GM12872 (cell line): ENCODE measurements around the gene DLX5.

Source experiments
- TF ChIP-seq, protein P1 (sequence below): IDR thresholded peaks from 3 replicates; pipeline ENCODE4 v1.5.1; 2011; ENCODE audit warnings: low read depth, mild to moderate bottlenecking, low read length, moderate library complexity; ENCODE audit not compliant: insufficient read depth

DLX5 gene

DNA sequence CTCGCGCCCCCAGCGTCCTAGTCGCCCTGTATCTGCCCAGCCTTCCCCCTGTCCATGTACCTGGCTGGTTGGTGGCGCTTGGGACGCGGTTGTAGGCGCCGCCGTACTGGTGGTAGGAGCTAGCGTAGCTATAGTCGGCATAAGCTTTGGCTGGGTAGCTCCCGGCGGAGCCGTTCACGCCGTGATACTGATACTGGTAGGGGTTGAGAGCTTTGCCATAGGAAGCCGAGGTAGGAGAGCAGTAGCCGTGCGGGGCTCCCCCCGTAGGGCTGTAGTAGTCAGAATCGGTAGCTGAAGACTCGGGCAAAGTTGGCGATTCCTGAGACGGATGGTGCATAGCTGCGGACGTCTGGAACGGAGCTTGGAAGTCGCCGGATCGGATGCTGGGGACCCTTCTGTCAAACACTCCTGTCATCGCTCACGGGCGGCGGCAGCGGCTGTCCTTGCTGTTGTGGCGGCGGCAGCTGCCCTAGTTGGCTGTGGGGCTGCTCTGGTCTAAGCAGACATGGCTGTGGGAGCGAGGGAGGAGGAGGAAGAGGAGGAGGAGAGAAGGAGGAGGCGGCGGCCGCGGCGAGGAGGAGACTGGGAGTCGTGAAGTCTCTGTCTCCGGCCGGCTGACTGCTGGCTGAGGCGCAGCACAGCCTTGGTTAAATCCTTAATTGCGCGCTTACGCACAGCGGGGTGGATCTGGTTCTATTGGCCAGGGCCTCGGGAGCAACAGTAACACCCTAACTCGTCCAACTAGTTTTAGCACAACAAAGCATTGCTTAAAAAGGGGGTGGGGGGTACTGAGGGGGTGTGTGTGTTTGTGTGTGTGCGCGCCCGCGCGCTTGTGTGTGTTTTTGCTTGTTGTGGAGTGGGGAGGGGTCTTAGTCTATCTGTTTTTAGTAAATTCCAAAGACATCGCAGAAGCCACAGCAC, at the start of gene DLX5:
Gene DLX5 (minus strand): TSS at position 623 of the 921 bp plus-strand sequence. CDS start 208 bp downstream, at position 415.
- TF ChIP-seq, protein P1, sequence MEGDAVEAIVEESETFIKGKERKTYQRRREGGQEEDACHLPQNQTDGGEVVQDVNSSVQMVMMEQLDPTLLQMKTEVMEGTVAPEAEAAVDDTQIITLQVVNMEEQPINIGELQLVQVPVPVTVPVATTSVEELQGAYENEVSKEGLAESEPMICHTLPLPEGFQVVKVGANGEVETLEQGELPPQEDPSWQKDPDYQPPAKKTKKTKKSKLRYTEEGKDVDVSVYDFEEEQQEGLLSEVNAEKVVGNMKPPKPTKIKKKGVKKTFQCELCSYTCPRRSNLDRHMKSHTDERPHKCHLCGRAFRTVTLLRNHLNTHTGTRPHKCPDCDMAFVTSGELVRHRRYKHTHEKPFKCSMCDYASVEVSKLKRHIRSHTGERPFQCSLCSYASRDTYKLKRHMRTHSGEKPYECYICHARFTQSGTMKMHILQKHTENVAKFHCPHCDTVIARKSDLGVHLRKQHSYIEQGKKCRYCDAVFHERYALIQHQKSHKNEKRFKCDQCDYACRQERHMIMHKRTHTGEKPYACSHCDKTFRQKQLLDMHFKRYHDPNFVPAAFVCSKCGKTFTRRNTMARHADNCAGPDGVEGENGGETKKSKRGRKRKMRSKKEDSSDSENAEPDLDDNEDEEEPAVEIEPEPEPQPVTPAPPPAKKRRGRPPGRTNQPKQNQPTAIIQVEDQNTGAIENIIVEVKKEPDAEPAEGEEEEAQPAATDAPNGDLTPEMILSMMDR = no peak

DNA sequence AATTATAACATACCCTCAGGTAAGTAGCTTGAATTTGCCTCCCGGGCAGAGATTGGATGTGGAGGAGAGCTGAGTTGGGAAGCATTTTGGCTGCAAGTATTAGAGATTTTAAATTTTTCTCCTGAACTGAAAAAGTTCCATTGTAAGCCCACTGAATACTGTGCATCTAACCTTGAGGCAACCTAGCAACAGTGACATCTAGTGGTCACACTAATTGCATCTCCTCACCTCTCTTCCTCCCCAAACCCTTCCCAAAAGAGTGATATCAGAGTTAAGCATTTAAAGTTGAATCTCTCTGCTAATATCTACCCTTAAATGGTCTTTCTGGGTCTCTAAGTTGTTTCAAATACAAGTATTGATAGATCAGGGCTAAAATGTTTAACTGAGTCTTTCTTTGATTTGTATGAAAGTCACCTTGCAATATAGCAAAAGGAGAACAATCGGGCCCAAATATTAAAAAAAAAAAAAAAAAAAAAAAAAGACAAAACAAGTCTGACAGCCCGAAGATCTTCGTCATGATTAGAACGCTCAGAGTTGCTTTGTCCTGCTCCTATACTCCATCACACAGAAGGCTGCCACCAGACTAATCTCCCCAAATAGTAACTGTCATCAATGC, 40.4 kb upstream of the DLX5 start:
- TF ChIP-seq, protein P1 = peak; percentile 83

GRCh38 chr7:97064020-97064419, 39.4 kb upstream of the DLX5 start:
- TF ChIP-seq, protein P1 = no peak

GRCh38 chr7:97043281-97043680, 18.6 kb upstream of the DLX5 start:
- TF ChIP-seq, protein P1 = no peak

GRCh38 chr7:97039374-97040065, 14.9 kb upstream of the DLX5 start:
- TF ChIP-seq, protein P1 = no peak

DNA sequence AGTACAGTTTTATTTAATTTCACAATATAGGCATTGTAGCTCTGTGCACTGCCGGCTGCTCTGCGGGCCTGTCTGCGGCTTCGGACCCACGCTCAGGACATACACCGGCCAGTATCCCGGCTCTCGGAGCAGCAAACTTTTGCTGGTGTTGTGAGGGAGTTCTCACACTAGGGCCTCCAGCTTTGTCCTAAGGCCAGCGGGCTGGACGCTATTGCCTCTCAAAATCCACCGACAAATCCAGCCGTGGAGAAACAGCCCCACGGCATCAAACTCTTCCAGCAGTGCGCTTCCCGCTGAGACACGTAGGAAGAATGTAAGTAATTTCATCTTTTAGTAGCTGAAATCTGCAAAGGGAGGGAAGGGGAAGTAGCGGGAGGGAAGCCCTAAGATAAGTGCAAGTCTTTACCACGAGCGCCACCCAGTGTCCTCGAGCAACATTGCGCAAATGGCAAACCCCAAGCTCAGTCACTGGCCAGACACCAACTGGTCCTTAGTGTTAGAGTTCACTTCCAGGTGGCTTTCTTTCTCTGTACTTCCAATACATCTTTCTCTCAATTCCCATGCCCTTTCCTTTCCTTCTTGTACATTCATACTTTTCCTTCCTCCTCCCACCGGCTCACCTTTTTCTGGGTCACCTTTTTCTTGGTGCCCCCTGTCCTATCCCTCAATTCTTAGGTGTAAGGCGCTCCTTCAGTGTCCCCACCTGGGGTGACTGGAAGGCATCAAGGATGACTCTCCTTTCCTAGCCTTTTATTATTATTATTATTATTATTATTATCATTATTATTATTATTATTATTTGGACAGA, 3.0 kb upstream of the DLX5 start:
- TF ChIP-seq, protein P1 = peak; percentile 93
